NK-92 treated with Interleukin-12 subunit alpha and Interleukin-12 subunit beta, amount 100 ng/mL, for 24 hours (cell line): Measurements from ENCODE around the gene VTCN1.
A peak's percentile ranks its signal among the peaks of the same experiment; 100 is the strongest.
"Not testable (repeated sequence)": the region's sequence is repeated elsewhere in the genome, so short reads cannot be mapped to it uniquely, and the experiment has no call there.

ENCODE experiments used
- DNase-seq: peaks from one replicate; lab custom pipeline; 2025; lab: John Stamatoyannopoulos, UW

Gene VTCN1

DNA sequence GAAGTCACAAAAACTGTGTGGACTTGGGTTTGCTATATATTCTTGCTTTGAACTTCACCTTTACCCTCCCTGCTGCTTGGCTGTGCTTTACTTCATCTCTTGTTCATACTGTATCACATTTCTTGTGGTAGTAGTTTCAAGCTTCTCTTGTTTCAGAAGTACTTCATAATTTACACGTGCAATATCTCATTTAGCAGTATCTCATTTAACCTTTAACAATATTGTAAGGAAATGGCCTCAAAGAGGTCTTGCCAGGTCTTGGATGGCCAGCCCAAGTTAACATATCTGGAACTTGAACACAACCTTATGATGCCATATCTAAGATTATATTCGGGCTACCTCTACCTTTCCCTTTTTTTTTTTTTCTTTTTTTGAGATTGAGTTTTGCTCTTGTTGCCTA, 87.5 kb downstream of the VTCN1 start:
- no peak for DNase-seq

DNA sequence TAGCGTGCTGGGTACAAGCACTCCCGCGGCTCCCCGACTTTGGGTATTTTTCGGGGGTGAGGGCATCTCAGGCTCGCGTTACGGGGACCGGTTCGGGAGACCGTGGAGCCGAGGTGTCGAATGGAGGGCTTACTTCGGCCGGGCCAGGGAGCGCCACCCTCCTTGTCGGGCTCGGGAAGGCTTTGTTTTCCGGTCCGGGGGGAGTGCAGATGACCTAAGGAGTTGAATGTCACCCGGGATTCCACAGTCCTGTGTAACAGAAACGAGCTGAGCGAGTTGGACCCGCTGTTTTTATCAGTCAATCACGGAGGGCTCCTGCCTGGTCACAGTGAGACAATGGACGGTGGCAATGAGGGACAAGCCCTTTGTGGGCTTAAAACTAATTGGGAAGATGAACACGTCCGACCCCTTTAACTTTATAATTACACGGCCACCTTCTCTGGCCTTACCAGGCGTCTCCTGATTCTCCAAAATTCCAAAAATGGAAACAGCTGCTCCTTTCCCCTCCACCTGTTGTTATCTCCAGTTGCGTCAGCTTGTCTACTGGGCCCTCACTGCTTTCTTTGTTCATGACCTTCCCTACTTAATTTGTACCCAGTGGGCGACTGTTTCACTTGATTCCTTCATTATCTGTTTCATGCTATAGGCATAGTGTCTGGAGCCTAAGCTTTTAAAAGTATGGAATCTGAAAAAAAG, 88.2 kb downstream of the VTCN1 start:
- no peak for DNase-seq

DNA sequence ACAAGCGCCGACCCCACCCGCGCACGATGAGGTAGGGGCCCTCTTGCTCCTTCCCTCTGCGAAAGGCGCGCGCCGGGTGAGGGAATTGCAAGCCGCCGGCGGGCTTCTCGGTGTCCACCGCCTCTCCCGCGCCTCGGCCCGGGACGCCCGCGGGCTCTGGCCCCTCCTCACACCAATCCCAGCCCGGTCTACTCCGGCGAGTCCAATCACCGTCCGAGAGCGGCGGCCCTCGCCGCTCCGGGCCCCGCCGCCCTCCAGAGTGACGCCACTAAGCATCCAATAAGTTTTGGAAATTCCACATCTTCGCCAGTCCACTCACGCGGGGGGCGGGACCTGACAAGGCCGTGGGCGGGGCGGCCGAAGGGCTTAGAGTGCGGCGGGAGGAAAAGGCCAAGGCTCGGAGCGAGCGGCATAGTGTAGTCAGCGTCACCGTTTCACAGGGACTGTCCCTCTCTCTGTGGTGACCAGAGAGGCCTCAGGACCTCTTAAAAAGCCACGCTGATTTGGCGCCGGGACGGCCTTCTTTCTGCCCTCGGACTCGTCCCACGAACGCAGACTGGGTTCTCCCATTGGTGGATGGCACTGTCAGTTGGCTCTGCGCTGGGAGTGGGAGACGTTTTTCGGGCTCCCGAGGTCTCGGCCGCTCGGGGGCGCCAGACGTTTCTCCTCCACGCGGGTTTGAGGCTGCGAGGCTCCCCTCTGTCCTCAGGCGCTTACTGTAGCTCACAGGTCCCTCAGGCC, 89.0 kb downstream of the VTCN1 start, which contains the start of gene TRIM45:
TSS of gene TRIM45 (minus strand) at position 161 of the 741 bp plus-strand sequence. CDS start 548 bp downstream, outside the sequence.
- peak; percentile 73 for DNase-seq

DNA sequence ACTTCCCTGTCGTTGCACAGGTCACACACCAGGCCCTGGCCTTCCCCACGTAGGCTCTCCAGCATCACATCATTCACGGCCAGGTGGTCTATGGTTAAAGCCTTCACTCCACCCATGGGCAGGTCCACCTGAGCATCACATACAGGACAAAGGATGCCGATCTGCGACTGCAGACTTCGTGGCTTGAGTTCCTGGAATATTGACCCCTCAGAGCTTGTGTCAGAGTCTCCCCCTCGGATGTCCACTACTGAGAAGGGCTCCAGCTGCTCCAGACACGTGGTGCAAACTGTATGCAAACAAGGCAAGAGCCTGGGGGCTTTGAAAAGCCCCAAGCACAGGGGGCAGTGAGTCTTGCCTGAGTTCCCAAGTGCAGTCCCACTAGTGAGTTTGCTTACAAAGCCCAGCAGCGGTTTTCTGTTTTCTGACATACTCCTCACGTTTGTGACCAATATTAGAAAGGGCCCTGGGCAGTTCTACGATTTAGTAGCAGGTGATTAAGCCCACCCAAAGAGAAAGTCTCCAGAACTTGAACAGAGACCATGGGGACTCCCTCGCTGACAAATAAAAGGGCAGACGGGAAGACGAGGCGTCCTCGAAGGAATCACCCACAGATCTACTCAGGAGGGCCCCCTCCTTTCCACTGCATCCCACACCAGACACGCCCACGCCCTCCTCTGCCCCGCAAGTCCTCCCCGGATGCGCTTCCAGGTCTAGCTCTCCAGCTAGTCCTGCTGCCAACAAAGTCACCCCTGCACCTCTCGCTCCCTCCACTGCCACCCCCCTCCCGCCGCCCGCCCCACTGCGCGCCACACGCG, 89.7 kb downstream of the VTCN1 start:
- no peak for DNase-seq

DNA sequence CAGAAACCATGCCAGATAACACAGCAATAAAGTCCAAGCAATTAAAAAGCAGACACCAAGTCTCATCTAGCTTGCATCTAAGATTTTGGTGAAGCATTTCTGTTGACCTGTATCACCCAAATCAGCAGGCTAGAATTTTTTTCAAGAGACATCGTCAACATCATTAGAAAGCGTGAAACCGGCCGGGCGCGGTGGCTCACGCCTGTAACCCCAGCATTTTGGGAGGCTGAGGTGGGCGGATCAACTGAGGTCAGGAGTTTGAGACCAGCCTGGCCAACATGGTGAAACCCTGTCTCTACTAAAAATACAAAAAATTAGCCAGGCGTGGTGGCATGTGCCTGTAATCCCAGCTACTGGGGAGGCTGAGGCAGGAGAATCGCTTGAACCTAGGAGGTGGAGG, 91.6 kb downstream of the VTCN1 start:
- not testable (repeated sequence) for DNase-seq

DNA sequence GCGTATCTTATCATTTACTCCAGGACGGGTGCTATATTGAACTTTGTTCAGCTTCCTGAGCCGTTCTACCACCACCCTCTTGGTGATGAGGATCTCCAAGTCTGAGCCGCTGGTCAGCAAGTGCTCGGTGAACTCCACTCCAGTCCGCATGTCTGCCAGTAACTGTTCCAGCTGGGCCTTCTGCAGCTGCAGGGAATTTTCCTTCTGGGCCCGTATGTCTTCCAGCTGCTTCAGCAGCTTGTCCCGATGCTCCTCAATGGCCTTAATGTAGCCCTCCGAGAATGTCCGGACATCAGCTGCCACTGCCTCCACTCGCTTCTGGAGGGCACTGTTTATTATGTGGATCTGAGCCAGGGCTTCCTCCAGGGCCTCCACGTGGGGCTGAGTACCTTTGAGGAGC, 92.6 kb downstream of the VTCN1 start:
- no peak for DNase-seq

DNA sequence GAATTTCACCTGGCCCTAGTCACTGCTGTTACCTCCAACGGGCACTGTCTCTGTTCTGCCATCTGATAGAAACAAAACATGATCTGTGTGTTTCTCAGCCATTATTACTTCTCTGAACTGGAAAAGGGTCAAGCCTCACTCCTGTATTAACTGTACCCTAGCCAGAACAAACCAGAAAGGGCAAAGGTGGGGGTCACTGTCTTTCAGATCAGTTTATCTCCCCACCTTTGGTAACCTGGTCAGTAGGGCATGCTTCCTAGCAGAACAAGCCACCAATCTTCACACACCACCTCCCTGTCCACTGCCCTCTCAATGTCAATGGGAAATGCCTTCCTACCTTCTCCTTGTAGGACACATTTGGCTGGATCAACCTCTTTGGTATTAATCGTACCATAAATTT, 93.0 kb downstream of the VTCN1 start:
- no peak for DNase-seq

DNA sequence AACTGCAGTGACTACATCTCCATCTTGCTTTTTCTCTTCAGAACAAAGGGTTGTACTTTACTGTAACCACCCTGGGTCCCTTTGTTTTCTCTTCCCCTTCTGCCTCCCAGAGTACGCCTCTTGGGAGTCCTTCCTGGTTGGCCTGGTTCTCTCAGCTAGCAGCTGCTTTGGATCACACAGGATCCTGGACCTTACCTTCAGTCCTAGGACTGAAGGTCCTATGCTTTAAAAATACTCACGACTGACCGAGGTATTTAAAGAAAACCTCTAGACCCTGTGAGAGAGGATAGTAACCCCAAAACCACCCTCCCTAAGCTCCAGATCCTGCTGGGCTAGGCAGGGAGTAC, 94.0 kb downstream of the VTCN1 start:
- no peak for DNase-seq

DNA sequence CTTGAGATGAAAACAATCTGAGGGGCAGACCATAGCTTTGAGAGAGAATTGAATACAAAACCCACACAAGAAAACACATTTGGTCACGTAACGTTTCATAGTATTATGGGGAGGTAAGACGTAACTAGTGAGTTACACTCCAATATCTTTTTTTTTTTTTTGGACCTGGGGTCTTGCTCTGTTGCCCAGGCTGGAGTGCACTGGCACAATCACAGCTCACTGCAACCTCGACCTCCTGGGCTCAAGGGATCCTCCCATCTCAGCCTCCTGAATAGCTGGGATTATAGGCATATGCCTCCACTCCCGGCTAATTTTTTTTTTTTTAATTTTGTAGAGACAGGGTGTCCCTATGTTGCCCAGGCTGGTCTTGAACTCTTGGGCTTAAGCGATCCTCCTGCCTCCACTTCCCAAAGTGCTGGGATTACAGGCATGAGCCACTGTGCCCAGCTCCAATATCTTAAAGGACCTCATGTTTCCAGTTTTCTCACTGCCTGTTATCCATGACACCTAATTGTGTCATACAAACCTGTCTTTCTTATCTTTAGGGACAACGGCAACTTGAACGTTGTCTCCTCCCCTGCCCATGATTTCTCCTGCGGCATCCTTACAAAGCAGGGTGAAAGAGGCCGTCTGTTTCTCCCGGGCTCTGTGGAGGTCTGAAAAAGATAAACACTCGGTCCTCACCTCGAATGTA, 94.5 kb downstream of the VTCN1 start:
- DNase-seq, result no peak

DNA sequence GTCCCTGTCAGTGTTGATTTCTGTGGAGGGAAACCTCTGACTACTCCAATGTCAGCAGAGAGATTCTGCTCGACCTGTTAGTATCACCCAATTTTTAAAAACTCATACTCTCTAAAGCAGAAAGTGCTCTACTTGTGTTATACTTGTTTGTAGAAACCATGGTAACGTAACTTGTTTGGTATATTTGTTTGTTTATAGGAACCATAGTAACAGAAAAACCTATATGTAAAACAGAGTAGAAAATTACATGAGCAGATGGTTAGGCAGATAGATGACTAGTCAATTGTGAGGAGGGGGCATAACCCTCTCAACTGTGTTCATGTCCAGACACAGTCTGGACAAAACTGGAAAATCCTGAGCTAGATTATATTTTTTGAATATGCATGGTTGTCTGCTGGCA, 95.8 kb downstream of the VTCN1 start:
- no peak for DNase-seq

DNA sequence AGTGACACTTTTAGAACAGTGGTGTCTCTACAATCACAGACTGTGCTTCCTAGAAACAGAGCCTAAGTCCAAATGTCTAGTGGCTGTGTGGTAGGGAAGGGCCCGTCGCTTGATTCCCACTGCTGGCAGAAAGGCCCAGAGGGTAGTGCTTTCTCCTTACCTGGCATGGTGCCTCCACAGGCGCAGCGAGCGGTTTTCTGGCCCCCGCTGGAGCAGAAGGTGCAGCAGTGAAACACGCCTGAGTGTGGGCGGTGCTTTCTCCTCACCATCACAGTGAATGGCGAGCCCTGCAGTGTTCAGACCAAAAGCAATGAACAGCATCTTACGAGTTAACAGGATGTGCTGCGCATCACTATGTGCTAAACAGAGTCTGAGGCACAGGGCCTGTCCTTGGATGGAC, 97.5 kb downstream of the VTCN1 start:
- no peak for DNase-seq

DNA sequence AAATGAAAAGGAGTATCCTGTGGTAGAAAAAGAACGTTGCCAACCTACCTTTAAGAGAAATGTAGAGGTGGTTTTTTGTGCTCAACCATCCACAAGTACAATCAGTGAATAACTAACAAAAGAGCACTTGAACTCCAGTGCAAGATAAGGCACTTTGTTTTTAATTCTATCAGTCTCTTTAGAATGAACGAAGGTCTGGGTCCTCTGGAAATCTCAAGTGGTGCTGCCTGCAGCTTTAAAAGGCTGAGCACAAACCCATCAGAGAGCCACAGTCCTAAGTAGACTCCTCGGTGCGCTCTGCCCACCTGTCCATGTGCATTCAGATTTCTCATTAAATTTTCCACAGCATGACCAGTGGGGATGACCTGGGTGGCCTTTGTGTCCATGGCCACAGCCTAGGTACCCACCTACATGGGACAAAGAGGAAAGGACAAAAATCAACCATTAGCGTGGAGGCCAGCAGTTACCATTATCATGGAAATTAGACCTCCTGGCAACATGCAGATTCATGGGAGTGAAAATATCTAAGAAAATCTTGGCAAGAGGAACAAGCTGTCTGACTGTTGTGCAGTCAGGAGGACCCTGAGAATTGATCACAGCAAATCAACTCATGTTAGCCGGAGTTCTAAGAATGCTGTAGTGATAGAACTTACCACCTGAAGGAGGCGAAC, 98.5 kb downstream of the VTCN1 start:
- no peak for DNase-seq

DNA sequence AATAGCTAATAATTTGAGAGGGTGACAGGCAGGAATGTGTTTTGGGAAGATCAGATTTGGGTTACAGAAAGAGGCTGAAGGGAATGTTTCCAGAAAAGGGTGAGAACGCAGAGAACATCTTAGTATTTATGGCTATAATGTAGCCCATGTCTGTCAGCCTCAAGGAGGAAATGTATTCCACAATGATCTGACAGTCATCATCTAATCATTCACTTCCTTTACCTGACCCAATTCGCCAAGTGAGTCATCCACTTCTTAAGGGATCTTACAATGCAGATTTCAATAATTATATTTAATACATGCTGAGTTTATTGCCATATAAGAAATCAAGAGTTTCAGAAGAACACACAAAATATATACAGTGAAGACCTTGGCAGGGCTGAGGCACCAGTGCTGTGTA, 100.0 kb downstream of the VTCN1 start:
- no peak for DNase-seq

DNA sequence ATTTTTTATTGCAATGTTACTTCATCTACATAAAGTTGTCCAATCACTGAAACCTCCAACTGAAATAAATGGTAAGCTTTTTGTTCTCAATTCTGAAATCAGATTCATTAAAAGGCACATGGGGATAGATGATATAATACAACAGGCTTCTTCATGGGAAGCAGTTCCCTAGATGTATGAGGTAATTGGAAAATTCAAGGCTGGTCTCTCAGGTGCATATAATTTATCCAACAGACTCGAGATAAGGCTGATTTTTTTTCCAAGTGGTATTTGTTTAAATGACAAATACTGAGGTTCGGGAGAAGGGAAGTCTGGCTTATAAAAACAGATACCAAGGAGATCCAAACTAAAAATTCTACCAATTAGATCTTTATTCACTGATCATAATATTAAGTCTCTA, 103.4 kb downstream of the VTCN1 start:
- DNase-seq, result no peak

DNA sequence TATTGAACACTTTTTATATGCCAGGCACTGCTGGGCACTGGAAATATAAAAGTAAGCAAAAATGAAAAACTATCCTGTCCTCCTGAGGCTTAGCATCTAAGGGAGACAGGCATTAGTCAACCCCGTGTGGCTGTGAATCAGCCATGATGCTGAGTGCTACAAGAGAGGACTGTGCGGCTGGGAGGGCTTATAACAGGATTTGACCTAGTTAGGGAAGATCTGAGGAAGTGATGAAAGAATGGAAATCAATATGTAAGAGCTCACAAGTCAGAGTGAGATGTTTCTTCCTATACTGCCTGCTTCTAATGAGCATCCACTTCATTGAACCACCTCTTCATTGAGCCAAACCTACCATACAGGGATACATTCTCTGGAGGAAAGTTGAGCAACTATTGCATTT, 104.2 kb downstream of the VTCN1 start:
- no peak for DNase-seq

DNA sequence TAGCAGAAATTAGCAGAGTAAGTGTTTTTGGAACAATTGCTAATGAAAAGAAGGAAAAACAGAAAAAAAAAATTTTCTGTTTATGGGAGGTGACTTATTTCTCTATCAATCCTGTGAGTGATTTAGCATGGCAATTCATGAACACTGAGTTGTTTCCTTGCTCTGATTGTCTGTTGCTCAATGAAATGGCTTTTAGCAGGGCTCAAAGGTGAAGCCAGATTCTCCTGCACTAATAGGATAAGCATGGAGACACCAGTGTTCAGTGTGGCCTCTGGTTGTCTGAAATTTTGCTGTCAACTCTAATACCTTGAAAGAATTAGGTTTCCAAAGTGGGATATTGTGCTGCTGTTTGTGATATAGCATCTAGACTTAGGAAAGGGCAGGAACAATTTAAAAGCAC, 105.0 kb downstream of the VTCN1 start:
- no peak for DNase-seq

DNA sequence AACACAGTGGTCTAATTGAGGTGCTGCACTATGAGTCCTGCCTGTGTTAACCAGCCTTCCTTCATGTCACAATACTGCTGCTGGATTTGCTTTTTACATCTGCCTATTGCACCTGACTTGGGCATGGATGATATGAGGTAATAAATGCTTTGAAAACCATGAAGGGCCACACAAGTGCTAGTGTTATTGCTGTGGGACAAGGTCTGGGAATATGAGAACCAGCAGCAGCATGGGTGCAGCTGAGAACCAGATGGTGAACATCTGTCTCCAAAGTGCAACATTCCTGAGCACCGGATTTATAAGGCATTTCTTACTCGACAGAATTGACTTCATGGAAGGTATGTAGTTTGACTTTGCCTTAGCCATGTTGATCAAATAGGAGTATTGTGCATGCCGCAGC, 105.7 kb downstream of the VTCN1 start:
- no peak for DNase-seq

DNA sequence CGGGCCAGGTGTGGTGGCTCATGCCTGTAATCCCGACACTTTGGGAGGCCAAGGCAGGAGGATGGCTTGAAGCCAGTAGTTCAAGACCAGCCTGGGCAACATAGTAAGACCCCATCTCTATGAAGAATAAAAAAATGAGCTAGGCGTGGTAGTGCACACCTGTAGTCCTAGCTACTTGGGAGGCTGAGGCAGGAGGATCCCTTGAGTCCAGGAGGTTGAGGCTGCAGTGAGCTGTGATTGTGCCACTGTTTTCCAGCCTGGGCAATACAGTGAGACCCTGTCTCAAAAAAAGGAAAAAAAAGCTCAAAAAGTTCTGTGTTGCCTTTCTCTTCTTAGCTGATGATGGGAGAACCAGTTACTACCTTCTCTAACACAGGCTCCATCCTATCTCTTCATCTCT, 108.9 kb downstream of the VTCN1 start:
- DNase-seq, result not testable (repeated sequence)

DNA sequence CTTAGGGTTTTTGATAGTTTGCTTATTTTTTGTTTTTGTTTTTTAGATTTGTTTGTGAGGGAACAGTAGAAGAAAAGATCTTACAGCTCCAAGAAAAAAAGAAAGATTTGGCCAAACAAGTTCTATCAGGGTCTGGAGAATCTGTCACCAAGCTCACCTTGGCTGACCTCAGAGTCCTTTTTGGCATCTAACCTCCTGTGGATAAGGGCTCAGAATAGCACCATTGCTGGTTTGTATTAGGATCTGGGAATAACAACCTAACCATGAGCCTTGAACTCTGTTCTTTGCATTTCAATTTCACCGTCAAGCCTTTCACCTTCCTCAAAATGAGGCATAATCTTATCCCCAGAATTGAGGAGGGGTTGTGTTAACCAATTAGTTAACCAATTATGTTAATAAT, 109.4 kb downstream of the VTCN1 start:
- no peak for DNase-seq

DNA sequence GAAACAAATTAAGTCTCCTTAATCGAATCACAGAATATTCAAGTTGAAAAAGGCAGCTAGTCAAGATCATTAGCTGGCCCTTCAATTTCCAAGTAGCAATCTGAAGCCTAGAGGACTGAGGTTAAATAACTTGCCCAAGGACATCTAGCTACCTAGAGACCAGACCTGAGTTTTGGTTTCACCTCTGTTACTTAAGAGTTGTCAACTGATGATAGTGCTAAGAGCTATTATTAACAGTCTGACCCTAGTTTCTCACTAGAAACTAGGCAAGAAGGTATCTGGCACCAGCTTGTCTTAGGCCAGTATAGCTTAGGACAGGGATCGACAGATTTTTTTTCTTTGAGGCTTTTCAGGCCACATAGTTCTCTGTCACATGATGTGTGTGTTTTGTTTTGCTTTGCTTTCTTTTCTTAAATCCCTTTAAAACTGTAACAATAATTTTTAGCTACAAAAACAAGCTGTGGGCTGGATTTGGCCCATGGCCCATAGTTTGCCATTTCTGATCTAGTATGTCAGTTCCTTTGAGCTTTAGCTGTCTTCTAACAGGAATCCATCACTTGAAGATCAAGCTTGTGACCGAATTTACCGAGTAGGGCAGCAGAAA, 112.3 kb downstream of the VTCN1 start:
- DNase-seq, result no peak

DNA sequence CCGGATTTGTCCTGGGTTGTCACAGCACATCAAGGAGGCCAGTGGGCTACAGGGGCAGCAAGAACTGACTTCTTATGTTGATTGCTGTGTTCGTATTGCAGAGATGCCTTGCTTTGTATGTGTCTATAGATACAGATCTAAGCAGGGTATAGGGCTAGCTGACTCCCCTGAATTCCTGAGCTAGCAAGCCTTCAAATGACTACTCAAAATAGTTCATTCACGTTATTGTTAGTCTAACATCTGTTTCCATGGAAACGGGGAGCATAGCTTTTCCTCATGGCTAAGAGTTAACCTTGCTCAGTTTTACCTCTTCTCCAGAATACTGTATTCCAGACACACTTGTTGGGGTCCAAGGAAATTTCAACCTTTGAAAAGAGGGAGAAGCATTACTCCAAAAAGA, 113.3 kb downstream of the VTCN1 start:
- DNase-seq, result no peak
